Measurements from ENCODE around the gene PDE2A. TPM values are rescaled to one million over a fixed set of nuclear protein-coding genes. Genes with fewer than 3 reads are reported as not detected.
A peak's percentile ranks its signal among the peaks of the same experiment; 100 is the strongest.

PDE2A gene
- total and polyA plus RNA-seq, 2 donors (not counting 3 experiments of a cell fraction or from before 2014, with no cell fraction given), result 14.8 to 16.8 TPM

DNA sequence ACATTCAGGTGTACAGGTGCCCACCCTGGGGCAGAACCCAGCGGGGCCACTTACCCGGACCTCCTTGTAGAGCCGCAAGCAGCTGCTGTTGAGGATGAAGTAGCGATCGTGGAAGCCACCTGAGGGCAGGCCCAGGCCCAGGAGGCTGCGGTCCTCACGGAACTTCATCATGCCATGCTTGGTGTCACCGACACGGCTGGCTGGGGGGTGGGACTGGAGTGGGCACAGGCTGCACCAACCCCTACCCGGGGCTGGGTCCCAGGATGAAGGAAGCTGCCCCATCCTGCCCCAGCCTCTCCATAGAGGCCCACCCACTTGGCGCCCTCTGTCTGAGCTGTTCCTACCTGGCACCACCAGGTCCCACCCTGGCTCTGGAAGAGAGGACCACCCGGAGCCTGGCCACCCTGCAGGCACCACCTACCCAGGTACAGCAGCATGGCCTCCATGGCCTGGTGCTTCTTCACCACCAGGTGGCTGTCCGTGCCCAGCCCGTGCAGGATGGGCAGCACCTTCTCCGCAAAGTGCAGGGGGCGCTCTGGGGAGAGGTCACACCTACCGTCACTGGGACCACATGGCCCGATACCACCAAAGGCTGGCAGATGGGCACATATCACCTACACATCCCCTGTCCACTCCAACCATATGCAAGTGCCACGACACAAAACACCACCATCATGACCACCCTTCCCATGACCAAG lies 19.2 kb upstream of the PDE2A start:
- Histone ChIP-seq H3K36me3 (ENCODE audit: control insufficient read depth in 2 of 2, extremely low read depth in 1 of 2, insufficient read depth in 2 of 2, low read length in 2 of 2) (peaks cover 14 to 68% of the 10 kb centered on the region in 2 experiments), H3K27me3 (ENCODE audit: control insufficient read depth in 2 of 2, insufficient read depth in 2 of 2, low read length in 2 of 2) (no peaks in the 10 kb centered on the region)

More for the DNA sequence above, 19.2 kb upstream of the PDE2A start:
- FAIRE-seq (no peak), DNase-seq (ENCODE audit: low read depth, low spot score) (no peak)
- no peak overlapping the region for H3K4me2 ChIP-seq (ENCODE audit: insufficient read depth, low read length)
- H3K79me2 ChIP-seq (ENCODE audit: control insufficient read depth, insufficient read depth, low read length), result no peaks in the 10 kb centered on the region
- H3K9ac ChIP-seq (replicated peaks; ENCODE audit: extremely low read depth, insufficient read depth, low read length), result no peak overlapping the region
- ChIA-PET POLR2A (no interaction called here), CTCF (interaction anchor here (1.3 kb wide), 1 partner anchor 10 kb away, joined by 3 read pairs; no protein-coding TSS in a partner anchor)
- no peak overlapping the region for H3K27ac ChIP-seq (ENCODE audit: insufficient read depth, low read depth, low read length)
- TF ChIP-seq, protein P1, sequence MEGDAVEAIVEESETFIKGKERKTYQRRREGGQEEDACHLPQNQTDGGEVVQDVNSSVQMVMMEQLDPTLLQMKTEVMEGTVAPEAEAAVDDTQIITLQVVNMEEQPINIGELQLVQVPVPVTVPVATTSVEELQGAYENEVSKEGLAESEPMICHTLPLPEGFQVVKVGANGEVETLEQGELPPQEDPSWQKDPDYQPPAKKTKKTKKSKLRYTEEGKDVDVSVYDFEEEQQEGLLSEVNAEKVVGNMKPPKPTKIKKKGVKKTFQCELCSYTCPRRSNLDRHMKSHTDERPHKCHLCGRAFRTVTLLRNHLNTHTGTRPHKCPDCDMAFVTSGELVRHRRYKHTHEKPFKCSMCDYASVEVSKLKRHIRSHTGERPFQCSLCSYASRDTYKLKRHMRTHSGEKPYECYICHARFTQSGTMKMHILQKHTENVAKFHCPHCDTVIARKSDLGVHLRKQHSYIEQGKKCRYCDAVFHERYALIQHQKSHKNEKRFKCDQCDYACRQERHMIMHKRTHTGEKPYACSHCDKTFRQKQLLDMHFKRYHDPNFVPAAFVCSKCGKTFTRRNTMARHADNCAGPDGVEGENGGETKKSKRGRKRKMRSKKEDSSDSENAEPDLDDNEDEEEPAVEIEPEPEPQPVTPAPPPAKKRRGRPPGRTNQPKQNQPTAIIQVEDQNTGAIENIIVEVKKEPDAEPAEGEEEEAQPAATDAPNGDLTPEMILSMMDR (IDR thresholded peaks at IDR 0.05; ENCODE audit: extremely low read depth in 1 of 2, insufficient read depth in 1 of 2, low read depth in 1 of 2, low read length in 2 of 2), result peak in 1 of 2 donors; percentile 2
- TF ChIP-seq MYC (IDR thresholded peaks at IDR 0.05; ENCODE audit: low read depth, low read length) (no peak), JUN (IDR thresholded peaks at IDR 0.05; ENCODE audit: borderline replicate concordance, insufficient read depth, insufficient read length, low read depth) (no peak), FOS (IDR thresholded peaks at IDR 0.05; ENCODE audit: borderline replicate concordance, insufficient read depth, low read length) (no peak), GATA2 (IDR thresholded peaks at IDR 0.05; ENCODE audit: insufficient read depth, insufficient read length, low read depth, low read length) (no peak), MAX (IDR thresholded peaks at IDR 0.05; ENCODE audit: insufficient read depth, insufficient read length) (no peak), EZH2 (IDR thresholded peaks at IDR 0.05; ENCODE audit: borderline replicate concordance, low read depth, low read length, severe bottlenecking) (no peak), POLR2AphosphoS5 (IDR thresholded peaks at IDR 0.05; ENCODE audit: insufficient read depth, low read depth, low read length) (no peak)
- no TSS peak for BruUV-seq (replicated peaks)
- H3K9me1 ChIP-seq (replicated peaks; ENCODE audit: control insufficient read depth, extremely low read depth, insufficient read depth, low read length), result no peaks in the 10 kb centered on the region
- no peaks in the 10 kb centered on the region for H4K20me1 ChIP-seq (replicated peaks; ENCODE audit: control insufficient read depth, extremely low read depth, insufficient read depth, low read length)
- no peaks in the 10 kb centered on the region for H3K4me1 ChIP-seq (ENCODE audit: control insufficient read depth, extremely low read depth, insufficient read depth, low read length)
- no peak overlapping the region for H3K4me3 ChIP-seq (replicated peaks in 1 of 3; ENCODE audit: insufficient read depth in 1 of 3, low read depth in 1 of 3, low read length in 3 of 3)
- H2AFZ ChIP-seq (ENCODE audit: low read depth, low read length), result no peak overlapping the region
- H3K9me3 ChIP-seq (replicated peaks; ENCODE audit: control insufficient read depth, insufficient read depth, low read length), result no peaks in the 10 kb centered on the region
- dilution Hi-C loops (cut with MboI; ENCODE audit: extremely low pct_ligation_motif_present, low sequenced_read_pairs) (no loop called here), intact Hi-C loops (cut with micrococcal nuclease) (no loop called here)

All from endothelial cell of umbilical vein (primary cell).